HepG2 (cell line): Measurements from ENCODE around the gene FPGS. TPM values are rescaled to one million over a fixed set of nuclear protein-coding genes. Genes with fewer than 3 reads are reported as not detected.

ENCODE experiments used
- ATAC-seq: fragments of 200-7000 bp; cut with Tn5 transposase; 3 replicates; pipeline ENCODE4 v1.9.1; 2020; ENCODE audit warnings: mild to moderate bottlenecking, moderate library complexity
- BruUV-seq: library from RNA; stranded (reverse); fragments of 400-500 nt; replicated peaks from 2 replicates; lab custom pipeline; 2021; lab: Mats Ljungman, UMichigan
- CTCF ChIA-PET: fragments of 300-600 bp; formaldehyde crosslinking; extraction: SDS; loops from one replicate; lab custom pipeline; 2021; ENCODE audit warnings: low total read pairs, inconsistent platforms, low intra/inter-chr PET ratio; lab: Yijun Ruan, JAX
- POLR2A ChIA-PET: fragments of 350-600 bp; sonication (Branson Sonifier 250); formaldehyde crosslinking; loops from one replicate; lab custom pipeline; 2020; ENCODE audit warnings: antibody characterized with exemption, inconsistent platforms; lab: Yijun Ruan, JAX
- DNase-seq: peaks from one replicate; pipeline ENCODE4 v3.0.0-alpha.2; 2015; ENCODE audit warnings: low spot score
- FAIRE-seq: peaks from 3 replicates; lab custom pipeline; 2011; peaks lifted over from hg19 to GRCh38; lab: Jason Lieb, UNC
- H2AFZ ChIP-seq: one replicate; pipeline ENCODE4 v1.6.1; 2011; ENCODE audit warnings: low read length, inconsistent platforms
- H3K27ac ChIP-seq: fragments of 300-600 bp; 3 replicates; pipeline ENCODE4 v1.8.0; 2011; ENCODE audit warnings: mixed run types, mild to moderate bottlenecking, mixed read lengths, low read length, inconsistent platforms; ENCODE audit not compliant: insufficient read depth; ENCODE audit errors: extremely low read length
- H3K27me3 ChIP-seq, 2 experiments: fragments of 200-600 bp in 1 of 2; 2 replicates in 1 of 2; 3 replicates in 1 of 2; pipeline versions ENCODE4 v1.6.0 to v1.8.0; 2011; ENCODE audit warnings: low read length in 2 of 2, mild to moderate bottlenecking in 2 of 2, moderate library complexity in 2 of 2, inconsistent platforms in 1 of 2; ENCODE audit not compliant: insufficient read depth in 2 of 2, control insufficient read depth in 1 of 2
- H3K36me3 ChIP-seq, 2 experiments: fragments of 200-600 bp in 1 of 2; replicated peaks in 1 of 2; 2 replicates in 1 of 2; 3 replicates in 1 of 2; pipeline versions ENCODE4 v1.5.1 to v1.8.0; 2011; ENCODE audit warnings: low read length in 2 of 2, inconsistent platforms in 1 of 2; ENCODE audit not compliant: insufficient read depth in 2 of 2, control insufficient read depth in 1 of 2
- H3K4me1 ChIP-seq: 2 replicates; pipeline ENCODE4 v1.5.1; 2012; ENCODE audit warnings: low read length, inconsistent platforms; ENCODE audit not compliant: insufficient read depth
- H3K4me2 ChIP-seq: 2 replicates; pipeline ENCODE4 v1.6.0; 2011; ENCODE audit warnings: low read depth, low read length, inconsistent platforms
- H3K4me3 ChIP-seq, 3 experiments: fragments of 200-600 bp in 1 of 3; sonication (generic), shearing (Covaris generic) in 1 of 3; replicated peaks in 1 of 3; 2 replicates each; pipeline ENCODE4 v1.5.1; 2011 to 2016; ENCODE audit warnings: low read length in 3 of 3, inconsistent platforms in 2 of 3, low read depth in 2 of 3, mild to moderate bottlenecking in 2 of 3, control low read depth in 1 of 3, mixed read lengths in 1 of 3; ENCODE audit not compliant: insufficient read depth in 1 of 3
- H3K79me2 ChIP-seq: one replicate; pipeline ENCODE4 v1.6.1; 2011; ENCODE audit warnings: low read length, inconsistent platforms; ENCODE audit not compliant: insufficient read depth
- H3K9ac ChIP-seq: 2 replicates; pipeline ENCODE4 v1.6.0; 2011; ENCODE audit warnings: mild to moderate bottlenecking, low read depth, low read length, inconsistent platforms; ENCODE audit not compliant: insufficient read depth
- H3K9me3 ChIP-seq: 2 replicates; pipeline ENCODE4 v1.5.1; 2012; ENCODE audit warnings: mild to moderate bottlenecking, low read length
- H4K20me1 ChIP-seq: 2 replicates; pipeline ENCODE4 v1.6.0; 2011; ENCODE audit warnings: inconsistent platforms, mild to moderate bottlenecking, low read length, moderate library complexity; ENCODE audit not compliant: insufficient read depth
- FOSL2 ChIP-seq: sonication (generic); formaldehyde crosslinking; IDR thresholded peaks from 2 replicates; pipeline ENCODE4 v1.4.0; 2020; ENCODE audit warnings: missing genetic modification reagents
- HMGA1 ChIP-seq: sonication (generic); formaldehyde crosslinking; conservative IDR thresholded peaks from 2 replicates; pipeline ENCODE4 v1.4.0; 2020; ENCODE audit warnings: missing genetic modification reagents
- HNF1B ChIP-seq: sonication (generic); formaldehyde crosslinking; IDR thresholded peaks from 2 replicates; pipeline ENCODE4 v1.5.1; 2020; ENCODE audit warnings: mild to moderate bottlenecking, moderate library complexity, missing genetic modification reagents
- MXI1 ChIP-seq: IDR thresholded peaks from 3 replicates; pipeline ENCODE4 v1.6.1; 2012; ENCODE audit warnings: low read depth, low read length, inconsistent platforms, borderline replicate concordance
- PHF21A ChIP-seq: sonication (generic); formaldehyde crosslinking; IDR thresholded peaks from 2 replicates; pipeline ENCODE4 v1.5.0; 2020; ENCODE audit warnings: mild to moderate bottlenecking, missing genetic modification reagents
- SP1 ChIP-seq, 2 experiments: fragments of 450-650 bp in 1 of 2; sonication (generic) in 1 of 2; formaldehyde crosslinking in 1 of 2; IDR thresholded peaks; 2 replicates each; pipeline versions ENCODE4 v1.4.0 to v1.6.1; 2016 to 2020; ENCODE audit warnings: missing genetic modification reagents in 1 of 2
- SSRP1 ChIP-seq: IDR thresholded peaks from 2 replicates; pipeline ENCODE4 v1.6.1; 2016; ENCODE audit warnings: control low read depth
- TERF1 ChIP-seq: sonication (generic); formaldehyde crosslinking; IDR thresholded peaks from 2 replicates; pipeline ENCODE4 v1.8.0; 2022; ENCODE audit warnings: mild to moderate bottlenecking, missing genetic modification reagents, moderate library complexity
- ZNF225 ChIP-seq: sonication (generic); formaldehyde crosslinking; IDR thresholded peaks from 2 replicates; pipeline ENCODE4 v1.4.0; 2020; ENCODE audit warnings: mild to moderate bottlenecking, missing genetic modification reagents
- ZNF331 ChIP-seq: sonication (generic); formaldehyde crosslinking; IDR thresholded peaks from 2 replicates; pipeline ENCODE4 v1.4.0; 2020; ENCODE audit warnings: missing genetic modification reagents
- ZNF552 ChIP-seq: sonication (generic); formaldehyde crosslinking; IDR thresholded peaks from 2 replicates; pipeline ENCODE4 v1.9.0; 2022; ENCODE audit warnings: missing genetic modification reagents, mild to moderate bottlenecking, borderline replicate concordance
- ZNF768 ChIP-seq: sonication (generic); formaldehyde crosslinking; IDR thresholded peaks from 2 replicates; pipeline ENCODE4 v1.4.0; 2020; ENCODE audit warnings: missing genetic modification reagents
- WGBS: methylation state at CpG from one replicate; pipeline ENCODE4 v1.1.6; 2017; ENCODE audit warnings: low lambda C conversion rate; 5-methylcytosine and 5-hydroxymethylcytosine counted together
- in situ Hi-C: cut with HindIII; loops from 2 replicates; pipeline ENCODE4 v1.10.0; 2017; ENCODE audit warnings: low pct_unique_long_range_greater_than_20kb; ENCODE audit not compliant: extremely low pct_ligation_motif_present
- intact Hi-C: fragments of 100-400 bp; cut with micrococcal nuclease; formaldehyde crosslinking; loops from one replicate; pipeline ENCODE4 v1.10.0; 2022; ENCODE audit not compliant: unreplicated experiment
- polyA plus RNA-seq, 8 experiments: library from polyadenylated mRNA; depleted of rRNA in 3 of 8; stranded (reverse) in 7 of 8; unstranded in 1 of 8; fragments of >200 nt; fragmentation: Illumina TruSeq in 4 of 8; extraction: Trizol in 4 of 8; gene quantifications; 2 replicates each; pipeline versions ENCODE4 v1.2.1 to v1.2.3, GENCODE V29; 2011 to 2016; ENCODE audit warnings: low read depth in 4 of 8, missing spikeins in 1 of 8, mixed read lengths in 1 of 8; ENCODE audit not compliant: insufficient read depth in 1 of 8
- total RNA-seq, 5 experiments: library from RNA; depleted of rRNA; stranded (reverse); fragments of >200 nt; fragmentation: Illumina TruSeq; extraction: Trizol; gene quantifications; 2 replicates each; pipeline ENCODE4 v1.2.3, GENCODE V29; 2016; ENCODE audit warnings: low read depth in 1 of 5

The FPGS gene
- total and polyA plus RNA-seq, 2 of the 13 experiments (the other 11 are each of a cell fraction or from before 2014, with no cell fraction given), result 35.6 to 36.8 TPM

GRCh38 chr9:127761061-127761460 lies 41.6 kb upstream of the FPGS start:
- Histone ChIP-seq H4K20me1 (no peaks in the 10 kb centered on the region), H3K36me3 (no peaks in the 10 kb centered on the region), H3K27me3 (peaks cover 0 to 47% of the 10 kb centered on the region in 2 experiments; a peak in 2 of 5 replicates), H3K4me2 (no peak overlapping the region), H3K9me3 (no peaks in the 10 kb centered on the region), H3K4me3 (no peak overlapping the region), H3K4me1 (no peaks in the 10 kb centered on the region), H3K27ac (no peak overlapping the region), H3K9ac (no peak overlapping the region), H3K79me2 (no peaks in the 10 kb centered on the region), H2AFZ (no peak overlapping the region)
- TF ChIP-seq ZNF552 (CRISPR knock-in tag) (no peak), HNF1B (CRISPR knock-in tag) (no peak), TERF1 (CRISPR knock-in tag) (no peak), ZNF331 (CRISPR knock-in tag) (no peak)
- in situ Hi-C loops (no loop called here), intact Hi-C loops (no loop called here)
- BruUV-seq, result no TSS peak
- ChIA-PET POLR2A (no interaction called here), CTCF (no interaction called here)
- no peak for FAIRE-seq
- WGBS, result 2% methylated on average over 5 of the region's 5 CpGs
- ATAC-seq, result no peak
- DNase-seq, result no peak

- H3K4me1 ChIP-seq, result no peaks in the 10 kb centered on the region
- no peak for FAIRE-seq
- H3K4me3 ChIP-seq, result no peak overlapping the region
- no TSS peak for BruUV-seq
- in situ Hi-C loops, result no loop called here
- H3K9ac ChIP-seq, result no peak overlapping the region
- H4K20me1 ChIP-seq, result no peaks in the 10 kb centered on the region
- DNase-seq, result no peak
- H3K27ac ChIP-seq, result no peak overlapping the region
- no peak overlapping the region for H2AFZ ChIP-seq
- 4% methylated on average over 3 of the region's 5 CpGs for WGBS
- H3K79me2 ChIP-seq, result no peaks in the 10 kb centered on the region
- POLR2A ChIA-PET, result no interaction called here
- peaks cover 0 to 42% of the 10 kb centered on the region in 2 experiments; a peak in 2 of 5 replicates for H3K27me3 ChIP-seq
- CTCF ChIA-PET, result no interaction called here
- no peak for ATAC-seq
- H3K36me3 ChIP-seq, result no peaks in the 10 kb centered on the region
- intact Hi-C loops, result no loop called here
- TF ChIP-seq PHF21A (CRISPR knock-in tag) (no peak), ZNF768 (peak; percentile 81), FOSL2 (no peak), HMGA1 (no peak), MXI1 (no peak), SSRP1 (CRISPR knock-in tag) (no peak), ZNF225 (CRISPR knock-in tag) (no peak), SP1 (IDR thresholded peaks at IDR 0.05) (no peak), SP1 (CRISPR knock-in tag; IDR thresholded peaks at IDR 0.05) (no peak)
- H3K4me2 ChIP-seq, result no peak overlapping the region
- no peaks in the 10 kb centered on the region for H3K9me3 ChIP-seq
These were observed 41.2 kb upstream of the FPGS start for GRCh38 chr9:127761491-127761956.
